Prostate gland (tissue), 2 donors: ENCODE data around the gene ZNRF1. TPM values are rescaled to one million over a fixed set of nuclear protein-coding genes. Genes with fewer than 3 reads are reported as not detected.

Experiments
- DNase-seq: peaks from one replicate; pipeline ENCODE4 v3.0.0-alpha.2; 2019; ENCODE audit warnings: low spot score
- H3K27ac ChIP-seq, 2 donors: fragments of 200-600 bp; sonication (generic); 2 replicates each; pipeline ENCODE4 v1.5.1; 2017 to 2019
- H3K27me3 ChIP-seq: fragments of 200-600 bp; sonication (generic); replicated peaks from 2 replicates; pipeline ENCODE4 v1.5.1; 2019; ENCODE audit not compliant: insufficient read depth
- H3K36me3 ChIP-seq, 2 donors: fragments of 200-600 bp; sonication (generic); 1 replicate in 1 of 2; 2 replicates in 1 of 2; pipeline versions ENCODE4 v1.5.1 to v1.8.1; 2017 to 2019
- H3K4me1 ChIP-seq: fragments of 200-600 bp; sonication (generic); replicated peaks from 2 replicates; pipeline ENCODE4 v1.5.1; 2019
- H3K4me3 ChIP-seq, 2 donors: fragments of 200-600 bp; sonication (generic); 2 replicates each; pipeline ENCODE4 v1.5.1; 2017 to 2019
- H3K9me3 ChIP-seq: fragments of 200-600 bp; sonication (generic); 2 replicates; pipeline ENCODE4 v1.5.1; 2017
- POLR2A ChIP-seq: fragments of 450-650 bp; IDR thresholded peaks from one replicate; pipeline ENCODE4 v1.6.1; 2016; ENCODE audit warnings: antibody characterized with exemption, mild to moderate bottlenecking
- POLR2AphosphoS5 ChIP-seq: sonication (generic); formaldehyde crosslinking; IDR thresholded peaks from one replicate; pipeline ENCODE4 v1.6.1; 2017; ENCODE audit warnings: antibody characterized with exemption
- WGBS: methylation state at CpG from one replicate; pipeline ENCODE4 v1.1.5; 2018; 5-methylcytosine and 5-hydroxymethylcytosine counted together
- intact Hi-C: fragments of 100-400 bp; cut with DNase I; formaldehyde crosslinking; loops from one replicate; pipeline ENCODE4 v1.14.2; 2022
- total RNA-seq, 2 donors: library from RNA; depleted of rRNA; stranded (reverse); fragments of >200 nt; gene quantifications; one replicate each; pipeline ENCODE4 v1.1.0, GENCODE V29; 2016
- TF ChIP-seq, protein P1 (sequence below), 4 experiments: fragments of 200-600 bp in 2 of 4; fragments of 450-650 bp in 2 of 4; sonication (generic) in 2 of 4; IDR thresholded peaks; 1 replicate in 3 of 4; 2 replicates in 1 of 4; pipeline ENCODE4 v1.5.1; 2016 to 2019; ENCODE audit warnings: antibody characterized with exemption in 4 of 4, mild to moderate bottlenecking in 2 of 4, moderate library complexity in 2 of 4

ZNRF1 gene
- total RNA-seq, 2 donors from 2014 or later, result 15.6 to 64.2 TPM

DNA sequence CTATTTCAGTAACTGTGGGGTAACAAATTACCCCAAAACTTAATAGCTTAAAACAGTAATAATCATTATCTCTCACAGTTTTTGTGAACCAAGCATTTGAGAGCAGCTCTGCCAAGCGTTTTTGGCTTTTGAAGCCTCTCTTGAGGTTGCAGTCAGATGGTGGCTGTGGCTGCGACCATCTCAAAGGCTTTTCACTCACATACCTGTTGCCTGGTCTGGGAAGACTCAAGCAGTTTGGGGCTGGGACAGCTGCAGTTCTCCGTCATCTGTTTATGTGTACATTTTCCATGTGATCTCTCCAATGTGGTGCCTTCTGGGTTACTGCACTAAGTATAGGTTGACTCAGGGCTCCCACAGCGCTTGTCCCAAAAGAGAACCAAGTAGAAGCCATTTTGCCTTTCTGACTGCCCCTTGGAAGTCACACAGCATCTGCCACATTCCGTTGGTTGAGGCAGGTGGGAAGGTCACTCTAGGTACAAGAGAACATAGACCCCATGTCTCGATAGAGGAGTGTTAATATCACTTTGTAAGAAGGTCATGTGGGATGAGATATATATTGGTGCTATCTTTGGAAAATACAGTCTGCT is 68.1 kb downstream of the ZNRF1 start:
- TF ChIP-seq POLR2A (no peak), POLR2AphosphoS5 (no peak)
- TF ChIP-seq, protein P1, sequence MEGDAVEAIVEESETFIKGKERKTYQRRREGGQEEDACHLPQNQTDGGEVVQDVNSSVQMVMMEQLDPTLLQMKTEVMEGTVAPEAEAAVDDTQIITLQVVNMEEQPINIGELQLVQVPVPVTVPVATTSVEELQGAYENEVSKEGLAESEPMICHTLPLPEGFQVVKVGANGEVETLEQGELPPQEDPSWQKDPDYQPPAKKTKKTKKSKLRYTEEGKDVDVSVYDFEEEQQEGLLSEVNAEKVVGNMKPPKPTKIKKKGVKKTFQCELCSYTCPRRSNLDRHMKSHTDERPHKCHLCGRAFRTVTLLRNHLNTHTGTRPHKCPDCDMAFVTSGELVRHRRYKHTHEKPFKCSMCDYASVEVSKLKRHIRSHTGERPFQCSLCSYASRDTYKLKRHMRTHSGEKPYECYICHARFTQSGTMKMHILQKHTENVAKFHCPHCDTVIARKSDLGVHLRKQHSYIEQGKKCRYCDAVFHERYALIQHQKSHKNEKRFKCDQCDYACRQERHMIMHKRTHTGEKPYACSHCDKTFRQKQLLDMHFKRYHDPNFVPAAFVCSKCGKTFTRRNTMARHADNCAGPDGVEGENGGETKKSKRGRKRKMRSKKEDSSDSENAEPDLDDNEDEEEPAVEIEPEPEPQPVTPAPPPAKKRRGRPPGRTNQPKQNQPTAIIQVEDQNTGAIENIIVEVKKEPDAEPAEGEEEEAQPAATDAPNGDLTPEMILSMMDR (IDR thresholded peaks at IDR 0.05), result no peak
- Histone ChIP-seq H3K36me3 (no peaks in the 10 kb centered on the region), H3K4me3 (no peak overlapping the region), H3K27ac (no peak overlapping the region), H3K27me3 (no peaks in the 10 kb centered on the region), H3K4me1 (peaks cover 7% of the 10 kb centered on the region), H3K9me3 (no peaks in the 10 kb centered on the region)
- DNase-seq, result no peak
- intact Hi-C loops, result no loop called here
- WGBS, result 96% methylated on average over 6 of the region's 6 CpGs

DNA sequence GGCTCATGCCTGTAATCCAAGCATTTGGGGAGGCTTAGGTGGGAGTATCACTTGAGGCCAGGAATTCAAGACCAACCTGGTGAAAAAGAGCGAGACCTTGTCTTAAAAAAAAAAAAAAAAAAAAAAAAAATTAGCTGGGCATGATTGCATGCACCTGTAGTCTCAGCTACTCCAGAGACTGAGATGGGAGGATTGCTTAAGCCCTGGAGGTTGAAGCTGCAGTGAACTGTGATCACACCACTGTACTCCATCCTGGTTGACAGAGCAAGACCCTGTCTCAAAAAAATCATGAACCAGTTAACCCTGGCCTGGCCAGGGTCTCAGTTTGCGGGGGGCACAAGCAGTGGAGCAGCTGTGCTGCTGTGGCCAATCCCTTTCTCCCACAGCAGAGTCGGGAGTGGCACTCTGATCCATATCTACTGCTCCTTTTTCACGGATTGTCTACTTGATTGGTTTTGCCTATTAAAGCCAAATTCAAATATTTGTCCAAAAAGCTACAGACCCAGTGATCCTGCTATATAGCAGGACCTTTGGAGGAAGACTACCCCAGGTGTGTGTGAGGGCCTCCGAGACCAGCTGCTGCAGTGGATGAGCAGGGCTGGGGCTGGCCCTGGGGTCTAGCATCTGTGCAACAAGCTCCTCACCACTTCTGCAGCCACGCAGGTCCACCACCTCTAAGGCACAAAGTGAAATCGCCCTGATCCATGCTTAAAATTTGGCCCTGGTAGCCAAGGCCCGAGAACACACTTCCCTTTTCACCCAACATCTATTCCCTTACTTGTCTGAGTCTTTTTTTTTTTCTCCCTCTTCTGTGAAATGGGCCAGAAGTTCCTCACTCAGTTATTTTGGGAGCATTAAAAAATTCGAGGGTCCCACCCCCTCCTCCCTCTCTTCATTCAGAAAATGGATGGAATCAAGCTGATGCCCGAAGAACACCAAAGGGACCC is 69.5 kb downstream of the ZNRF1 start:
- DNase-seq, result no peak
- Histone ChIP-seq H3K36me3 (no peaks in the 10 kb centered on the region), H3K4me3 (no peak overlapping the region), H3K4me1 (peaks cover 7% of the 10 kb centered on the region), H3K9me3 (no peaks in the 10 kb centered on the region), H3K27ac (no peak overlapping the region), H3K27me3 (no peaks in the 10 kb centered on the region)
- 87% methylated on average over 10 of the region's 10 CpGs for WGBS
- intact Hi-C loops, result no loop called here
- TF ChIP-seq POLR2AphosphoS5 (no peak), POLR2A (no peak)

DNA sequence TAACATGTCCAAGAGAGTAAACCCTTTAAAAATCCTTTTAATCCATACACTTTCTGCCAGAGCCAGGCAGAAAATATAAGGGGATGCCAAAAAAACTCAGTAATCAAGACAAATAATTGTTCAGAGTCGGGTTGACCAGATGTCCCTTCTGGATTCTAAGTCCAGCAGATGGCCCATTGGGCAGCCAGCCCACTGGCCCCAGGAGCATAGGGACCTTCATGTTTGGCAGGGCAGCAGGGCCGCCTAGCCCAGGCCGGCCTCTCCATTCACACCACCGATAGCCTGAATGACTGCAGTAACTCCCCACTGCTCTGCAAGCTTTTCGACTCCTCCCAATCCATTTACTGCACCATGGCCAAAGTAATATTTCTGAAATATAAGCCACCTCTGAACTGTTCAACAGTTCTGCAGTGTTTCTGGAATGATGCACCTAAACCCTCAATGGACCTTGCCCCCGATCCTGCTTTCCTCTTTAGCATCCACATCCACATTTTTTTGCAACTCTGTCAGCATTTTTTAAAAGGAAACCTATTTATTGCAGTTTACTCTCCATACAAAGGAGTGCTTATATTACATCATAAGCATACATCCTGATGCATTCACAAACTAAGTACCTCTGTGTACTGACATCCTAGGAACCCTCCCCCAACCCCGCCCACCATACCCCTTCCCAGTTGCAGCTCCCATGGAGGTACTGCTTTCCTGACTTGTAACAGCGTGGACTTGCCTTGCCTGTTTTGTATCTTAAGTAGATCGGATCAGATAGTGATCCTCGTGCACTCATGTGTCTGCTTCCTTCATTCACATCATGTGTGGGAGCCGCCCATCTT is 71.4 kb downstream of the ZNRF1 start:
- H3K27me3 ChIP-seq, result no peaks in the 10 kb centered on the region
- no peak overlapping the region for H3K27ac ChIP-seq
- H3K4me1 ChIP-seq, result no peaks in the 10 kb centered on the region
- WGBS, result 56% methylated on average over 11 of the region's 11 CpGs
- intact Hi-C loops, result no loop called here
- no peak overlapping the region for H3K4me3 ChIP-seq
- no peaks in the 10 kb centered on the region for H3K9me3 ChIP-seq
- DNase-seq, result no peak
- TF ChIP-seq, protein P1 (IDR thresholded peaks at IDR 0.05), result no peak
- TF ChIP-seq POLR2AphosphoS5, result no peak
- TF ChIP-seq POLR2A, result no peak
- H3K36me3 ChIP-seq, result no peaks in the 10 kb centered on the region

DNA sequence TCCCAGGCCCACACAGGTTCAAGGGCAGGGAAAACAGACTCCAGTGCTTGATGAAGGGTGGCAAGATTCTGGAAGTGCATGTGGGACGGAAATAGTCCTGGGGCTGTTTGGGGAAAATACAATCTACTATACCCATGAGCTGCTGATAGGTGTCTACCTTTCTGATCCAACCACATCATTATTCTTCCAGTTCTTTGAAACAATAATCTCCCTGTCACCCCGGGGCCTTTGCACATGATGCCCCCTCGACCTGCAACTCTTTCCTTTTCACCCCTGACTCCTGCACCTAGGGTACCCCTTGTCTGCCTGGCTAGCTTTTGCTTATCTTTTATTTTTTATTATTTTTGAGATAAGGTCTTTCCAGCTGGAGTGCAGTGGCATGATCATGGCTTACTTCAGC is 72.8 kb downstream of the ZNRF1 start:
- intact Hi-C loops, result no loop called here
- WGBS, result 97% methylated on average over 3 of the region's 3 CpGs
- H3K36me3 ChIP-seq, result no peaks in the 10 kb centered on the region
- DNase-seq, result no peak
- no peaks in the 10 kb centered on the region for H3K4me1 ChIP-seq
- TF ChIP-seq POLR2AphosphoS5, result no peak
- TF ChIP-seq, protein P1 (IDR thresholded peaks at IDR 0.05), result no peak
- no peak for TF ChIP-seq POLR2A
- H3K27me3 ChIP-seq, result no peaks in the 10 kb centered on the region
- no peak overlapping the region for H3K27ac ChIP-seq
- no peaks in the 10 kb centered on the region for H3K9me3 ChIP-seq
- H3K4me3 ChIP-seq, result no peak overlapping the region
